Peyer's patch (tissue), 4 donors: Measurements from ENCODE around the gene GNG5.

Source experiments
- POLR2A ChIP-seq, 2 donors: fragments of 450-650 bp; IDR thresholded peaks; one replicate each; pipeline ENCODE4 v1.5.1; 2017; ENCODE audit warnings: antibody characterized with exemption in 2 of 2, mild to moderate bottlenecking in 2 of 2, moderate library complexity in 2 of 2
- TF ChIP-seq, protein P1 (sequence below), 6 experiments: fragments of 450-650 bp in 4 of 6; fragments of 200-600 bp in 2 of 6; sonication (generic) in 1 of 6; IDR thresholded peaks; one replicate each; pipeline ENCODE4 v1.5.1; 2017 to 2019; ENCODE audit warnings: antibody characterized with exemption in 6 of 6, mild to moderate bottlenecking in 3 of 6, moderate library complexity in 1 of 6

DNA sequence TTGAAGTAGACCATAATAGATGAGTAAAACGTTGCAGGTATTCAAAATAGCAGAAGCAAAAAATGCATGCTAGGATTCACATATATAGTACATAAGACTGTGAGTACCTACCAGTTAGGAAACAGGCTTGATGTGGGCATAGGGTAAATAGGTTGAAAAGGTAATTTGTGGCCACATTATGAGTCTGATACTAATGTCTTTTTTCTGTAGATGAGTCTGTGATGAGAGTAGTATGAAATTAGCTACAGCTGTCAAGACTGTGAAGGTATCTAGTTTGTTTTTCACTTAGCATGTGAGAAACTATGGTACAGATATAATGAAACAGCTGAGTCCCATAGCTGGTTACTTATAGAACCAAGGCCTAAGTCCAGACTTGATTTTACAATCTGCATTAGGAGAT is 12.6 kb downstream of the GNG5 start:
- TF ChIP-seq, protein P1, sequence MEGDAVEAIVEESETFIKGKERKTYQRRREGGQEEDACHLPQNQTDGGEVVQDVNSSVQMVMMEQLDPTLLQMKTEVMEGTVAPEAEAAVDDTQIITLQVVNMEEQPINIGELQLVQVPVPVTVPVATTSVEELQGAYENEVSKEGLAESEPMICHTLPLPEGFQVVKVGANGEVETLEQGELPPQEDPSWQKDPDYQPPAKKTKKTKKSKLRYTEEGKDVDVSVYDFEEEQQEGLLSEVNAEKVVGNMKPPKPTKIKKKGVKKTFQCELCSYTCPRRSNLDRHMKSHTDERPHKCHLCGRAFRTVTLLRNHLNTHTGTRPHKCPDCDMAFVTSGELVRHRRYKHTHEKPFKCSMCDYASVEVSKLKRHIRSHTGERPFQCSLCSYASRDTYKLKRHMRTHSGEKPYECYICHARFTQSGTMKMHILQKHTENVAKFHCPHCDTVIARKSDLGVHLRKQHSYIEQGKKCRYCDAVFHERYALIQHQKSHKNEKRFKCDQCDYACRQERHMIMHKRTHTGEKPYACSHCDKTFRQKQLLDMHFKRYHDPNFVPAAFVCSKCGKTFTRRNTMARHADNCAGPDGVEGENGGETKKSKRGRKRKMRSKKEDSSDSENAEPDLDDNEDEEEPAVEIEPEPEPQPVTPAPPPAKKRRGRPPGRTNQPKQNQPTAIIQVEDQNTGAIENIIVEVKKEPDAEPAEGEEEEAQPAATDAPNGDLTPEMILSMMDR (IDR thresholded peaks at IDR 0.05): no peak
- no peak for TF ChIP-seq POLR2A (IDR thresholded peaks at IDR 0.05)
